Ureter (tissue), 1 donor: ENCODE measurements around the gene P2RX1. TPM values are rescaled to one million over a fixed set of nuclear protein-coding genes. Genes with fewer than 3 reads are reported as not detected.
"Not testable (repeated sequence)": the region's sequence is repeated elsewhere in the genome, so short reads cannot be mapped to it uniquely, and the experiment has no call there.

Experiments
- DNase-seq: peaks from one replicate; pipeline ENCODE4 v3.0.0-alpha.2; 2020; ENCODE audit warnings: low spot score
- total RNA-seq: library from RNA; stranded (reverse); gene quantifications from one replicate; pipeline ENCODE4 v1.2.4, GENCODE V29; 2023
- donor health status: DM: yes; HTN: yes; CAD: no.

The P2RX1 gene
- total RNA-seq, 1 donor from 2014 or later = 44.3 TPM

DNA sequence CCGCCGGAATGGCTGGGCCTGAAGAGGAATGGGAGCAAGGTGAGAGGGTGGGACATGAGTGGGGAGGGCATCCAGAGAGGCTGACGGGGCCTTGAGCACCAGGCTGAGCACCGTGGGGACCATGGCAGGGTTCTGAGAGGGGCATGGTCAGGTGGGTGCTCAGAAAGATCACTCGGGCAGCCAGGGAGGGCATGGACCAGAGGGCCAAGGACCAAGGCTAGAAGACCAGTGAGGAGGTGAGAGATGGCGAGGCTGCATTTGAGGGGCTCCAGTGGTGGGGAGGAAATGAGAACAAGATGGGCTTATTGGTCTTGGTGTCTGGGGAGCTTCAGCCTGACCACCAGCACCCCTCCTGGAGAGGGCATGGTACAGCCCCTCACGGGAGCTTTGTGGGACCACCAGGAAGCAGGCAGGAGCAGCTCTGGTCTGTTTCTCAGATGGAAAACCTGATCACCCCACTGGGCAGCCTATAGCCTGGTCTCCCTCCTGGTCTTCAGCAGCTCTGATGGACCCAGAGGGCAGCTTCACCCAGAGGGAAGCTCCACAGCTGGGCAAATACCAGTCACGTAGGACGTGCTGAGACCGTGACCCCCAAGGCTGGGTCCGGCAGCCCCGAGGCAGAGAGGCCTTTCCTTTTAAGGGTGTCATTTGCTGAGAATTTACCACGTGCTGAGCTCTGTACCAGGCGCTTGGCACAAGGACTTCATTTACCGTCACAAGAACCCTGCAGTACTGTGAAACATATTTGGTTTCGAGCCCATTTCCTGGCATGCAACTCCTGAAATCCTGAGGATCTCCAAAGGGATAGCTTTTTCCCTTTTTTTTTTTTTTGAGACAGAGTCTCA lies 58.8 kb downstream of the P2RX1 start:
- DNase-seq = no peak

GRCh38 chr17:3854204-3854603 lies 62.1 kb downstream of the P2RX1 start:
- not testable (repeated sequence) for DNase-seq

DNA sequence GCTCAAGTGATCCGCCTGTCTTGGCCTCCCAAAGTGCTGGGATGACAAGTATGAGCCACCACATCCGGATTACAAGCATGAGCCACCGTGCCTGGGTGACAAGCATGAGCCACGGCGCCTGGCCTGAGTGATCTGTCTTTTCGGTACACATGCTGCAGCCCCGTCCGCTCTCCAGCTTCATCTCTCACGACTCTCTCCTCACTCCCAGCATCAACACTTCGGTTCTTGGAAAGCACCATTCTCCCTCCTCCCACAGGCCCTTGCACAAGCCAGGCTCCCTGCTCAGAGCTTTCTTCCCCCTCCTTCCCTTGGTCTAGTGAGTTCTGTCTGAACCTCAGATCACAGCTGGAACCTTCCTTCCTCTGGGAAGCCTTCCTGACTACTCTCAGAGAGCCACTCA lies 63.7 kb downstream of the P2RX1 start:
- DNase-seq = no peak

GRCh38 chr17:3851461-3852100 lies 64.7 kb downstream of the P2RX1 start:
- no peak for DNase-seq

DNA sequence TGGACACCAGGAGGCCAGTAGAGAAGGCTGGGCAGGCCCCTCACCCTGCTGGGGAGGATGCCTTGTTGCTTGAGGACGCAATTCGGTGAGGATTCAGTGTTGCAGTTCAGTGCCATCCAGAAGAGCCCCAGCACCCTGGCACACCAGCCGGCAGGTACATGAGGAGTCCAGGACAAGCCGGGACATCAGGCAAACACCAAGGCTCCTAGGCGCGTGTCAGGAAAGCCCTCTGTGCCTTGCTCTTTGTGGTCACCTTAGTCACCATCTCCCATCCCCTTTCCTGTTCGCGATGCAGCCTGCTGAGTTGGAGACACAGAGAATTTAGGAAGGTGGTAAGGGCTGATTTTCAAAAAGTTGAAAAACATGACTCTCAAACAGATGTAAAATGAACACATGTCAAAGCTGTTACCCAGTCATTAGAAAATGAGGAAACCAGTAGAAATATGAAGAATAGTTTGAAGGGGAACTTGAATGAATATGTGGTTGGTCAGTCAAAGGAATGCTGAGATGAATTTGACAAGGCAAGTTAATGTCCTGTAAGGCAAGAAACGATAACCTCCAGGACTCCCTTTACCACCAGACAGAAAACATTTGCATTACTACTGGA lies 67.9 kb downstream of the P2RX1 start:
- no peak for DNase-seq

- no peak for DNase-seq
Observed at GRCh38 chr17:3847165-3847670, 69.0 kb downstream of the P2RX1 start.

Other genes with a start within 250 kb of the P2RX1 start
- gene TAX1BP3, start 247.9 kb downstream of the P2RX1 start, total RNA-seq = 152 TPM
- 24.3 TPM for gene EMC6, start 247.7 kb downstream of the P2RX1 start, total RNA-seq
- 3.0 TPM for gene P2RX5, start 220.3 kb downstream of the P2RX1 start, total RNA-seq
- 0.31 TPM for gene HASPIN, start 192.6 kb downstream of the P2RX1 start, total RNA-seq
- gene ITGAE, start 115.3 kb downstream of the P2RX1 start, total RNA-seq = 28.5 TPM
- 46.1 TPM for gene NCBP3, start 70.2 kb downstream of the P2RX1 start, total RNA-seq
- 7.8 TPM for gene CAMKK1, start 23.4 kb downstream of the P2RX1 start, total RNA-seq
- 36.3 TPM for gene ATP2A3, start 48.0 kb upstream of the P2RX1 start, total RNA-seq
- gene ZZEF1, start 226.6 kb upstream of the P2RX1 start, total RNA-seq = 98.2 TPM
- 26.7 TPM for gene CYB5D2, start 226.7 kb upstream of the P2RX1 start, total RNA-seq